H1 (cell line): ENCODE data around the gene ZBTB9.

Experiments
- CREB1 ChIP-seq: IDR thresholded peaks from 2 replicates; pipeline ENCODE4 v1.6.1; 2012; ENCODE audit warnings: inconsistent platforms
- MAFK ChIP-seq: IDR thresholded peaks from 2 replicates; pipeline ENCODE4 v1.6.1; 2012; ENCODE audit warnings: low read depth, mild to moderate bottlenecking, improper control_type of control experiment, low read length
- PHF8 ChIP-seq: fragments of 200-600 bp; sonication (generic); conservative IDR thresholded peaks from 2 replicates; pipeline ENCODE4 v1.7.1; 2012; ENCODE audit warnings: low read depth, mild to moderate bottlenecking, inconsistent platforms, low read length, moderate library complexity

DNA sequence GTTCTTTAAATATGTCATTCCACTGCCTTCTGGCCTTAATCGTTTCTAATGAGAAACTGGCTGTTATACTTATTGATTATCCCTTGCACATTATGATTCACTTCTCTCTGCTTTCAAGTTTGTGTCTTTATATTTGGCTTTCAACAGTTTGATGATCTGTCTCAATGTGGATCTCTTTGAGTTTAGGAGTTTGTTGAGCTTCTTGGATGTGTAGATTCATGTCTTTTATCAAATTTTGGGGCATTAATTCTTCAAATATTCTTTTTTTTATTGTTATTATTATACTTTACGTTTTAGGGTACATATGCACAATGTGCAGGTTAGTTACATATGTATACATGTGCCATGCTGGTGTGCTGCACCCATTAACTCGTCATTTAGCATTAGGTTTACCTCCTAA lies 29.3 kb downstream of the ZBTB9 start:
- TF ChIP-seq MAFK (no peak), CREB1 (no peak), PHF8 (no peak)
